Measurements from ENCODE around the gene TMED7.

The TMED7 gene

GRCh38 chr5:115629903-115630302 is 4.1 kb upstream of the TMED7 start:
- Histone ChIP-seq H3K4me3 (ENCODE audit: low read depth, low read length) (no peak overlapping the region), H3K36me3 (ENCODE audit: insufficient read depth, low read length) (no peaks in the 10 kb centered on the region), H3K27ac (ENCODE audit: low read depth, low read length) (no peak overlapping the region), H3K79me2 (ENCODE audit: control insufficient read depth, insufficient read depth, low read length, unreplicated experiment) (peaks cover 10% of the 10 kb centered on the region), H2AFZ (ENCODE audit: low read length, unreplicated experiment) (no peak overlapping the region), H3K4me1 (ENCODE audit: control insufficient read depth, insufficient read depth, low read length, unreplicated experiment) (peaks cover 10% of the 10 kb centered on the region), H3K27me3 (ENCODE audit: insufficient read depth, low read length) (no peaks in the 10 kb centered on the region)

DNA sequence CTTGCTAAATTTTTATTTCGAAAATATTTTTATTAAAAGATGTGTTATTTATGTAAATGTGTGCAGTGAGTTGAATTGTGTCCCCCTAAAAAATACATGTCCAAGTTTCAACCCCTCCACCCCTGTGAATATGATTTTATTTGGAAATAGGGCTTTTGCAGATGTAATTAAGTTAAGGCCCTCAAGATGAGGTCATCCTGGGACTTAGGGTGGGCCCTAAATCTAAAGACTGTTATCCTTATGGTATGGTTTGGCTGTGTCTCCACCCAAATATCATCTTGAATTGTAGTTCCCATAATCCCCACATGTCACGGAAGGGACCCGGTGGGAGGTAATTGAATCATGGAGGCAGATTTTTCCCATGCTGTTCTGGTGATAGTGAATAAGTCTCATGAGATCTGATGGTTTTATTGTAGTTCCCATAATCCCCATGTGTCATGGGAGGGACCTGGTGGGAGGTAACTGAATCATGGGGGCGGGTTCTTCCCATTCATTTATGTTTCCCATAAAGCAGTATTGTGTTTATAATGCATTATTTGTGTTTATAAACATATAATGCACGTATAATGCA is 1.5 kb upstream of the TMED7 start:
- no peak overlapping the region for H2AFZ ChIP-seq (ENCODE audit: low read length, unreplicated experiment)
- peaks cover 18% of the 10 kb centered on the region for H3K4me1 ChIP-seq (ENCODE audit: control insufficient read depth, insufficient read depth, low read length, unreplicated experiment)
- no peak overlapping the region for H3K4me3 ChIP-seq (ENCODE audit: low read depth, low read length)
- no peak overlapping the region for H3K27ac ChIP-seq (ENCODE audit: low read depth, low read length)
- no peaks in the 10 kb centered on the region for H3K27me3 ChIP-seq (ENCODE audit: insufficient read depth, low read length)
- peaks cover 35% of the 10 kb centered on the region for H3K79me2 ChIP-seq (ENCODE audit: control insufficient read depth, insufficient read depth, low read length, unreplicated experiment)
- 0 out of 2 replicates have a peak, but pooled peaks cover under 1% of the 10 kb centered on the region for H3K36me3 ChIP-seq (ENCODE audit: insufficient read depth, low read length)

- Histone ChIP-seq H3K27me3 (ENCODE audit: insufficient read depth, low read length) (no peaks in the 10 kb centered on the region), H3K27ac (ENCODE audit: low read depth, low read length) (peak overlapping the region; percentile 51), H2AFZ (ENCODE audit: low read length, unreplicated experiment) (peak overlapping the region; percentile 91), H3K4me3 (ENCODE audit: low read depth, low read length) (peak overlapping the region; percentile 90), H3K79me2 (ENCODE audit: control insufficient read depth, insufficient read depth, low read length, unreplicated experiment) (peaks cover 44% of the 10 kb centered on the region), H3K4me1 (ENCODE audit: control insufficient read depth, insufficient read depth, low read length, unreplicated experiment) (peaks cover 24% of the 10 kb centered on the region), H3K36me3 (ENCODE audit: insufficient read depth, low read length) (0 out of 2 replicates have a peak, but pooled peaks cover 5% of the 10 kb centered on the region)
Observed at GRCh38 chr5:115626445-115626823, 598 bp upstream of the TMED7 start.

DNA sequence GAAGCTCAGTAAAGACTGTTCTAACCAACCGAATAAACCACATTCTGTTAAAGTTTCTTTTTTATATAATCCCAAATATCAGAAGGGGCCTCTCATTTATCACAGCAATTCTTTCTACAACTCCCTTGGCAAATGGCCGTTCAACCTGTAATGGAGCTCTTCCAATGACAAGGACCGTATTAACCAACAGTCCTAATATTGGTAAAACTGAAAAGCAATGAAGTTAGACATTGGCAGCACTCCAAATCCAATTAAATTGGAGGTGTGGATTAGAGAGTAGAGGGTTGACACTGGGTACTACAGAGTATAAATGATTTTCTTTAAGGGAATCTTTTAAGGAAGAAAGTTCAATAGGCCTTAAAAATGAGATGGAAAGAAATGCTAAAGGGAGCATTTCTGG is 842 bp downstream of the TMED7 start:
- peaks cover 29% of the 10 kb centered on the region for H3K4me1 ChIP-seq (ENCODE audit: control insufficient read depth, insufficient read depth, low read length, unreplicated experiment)
- H3K79me2 ChIP-seq (ENCODE audit: control insufficient read depth, insufficient read depth, low read length, unreplicated experiment): peaks cover 59% of the 10 kb centered on the region
- no peaks in the 10 kb centered on the region for H3K27me3 ChIP-seq (ENCODE audit: insufficient read depth, low read length)
- H2AFZ ChIP-seq (ENCODE audit: low read length, unreplicated experiment): no peak overlapping the region
- peak overlapping the region; percentile 80; the same call in 1 of the 2 replicates for H3K27ac ChIP-seq (ENCODE audit: low read depth, low read length)
- H3K4me3 ChIP-seq (ENCODE audit: low read depth, low read length): peak overlapping the region; percentile 90
- H3K36me3 ChIP-seq (ENCODE audit: insufficient read depth, low read length): peaks cover 14% of the 10 kb centered on the region

DNA sequence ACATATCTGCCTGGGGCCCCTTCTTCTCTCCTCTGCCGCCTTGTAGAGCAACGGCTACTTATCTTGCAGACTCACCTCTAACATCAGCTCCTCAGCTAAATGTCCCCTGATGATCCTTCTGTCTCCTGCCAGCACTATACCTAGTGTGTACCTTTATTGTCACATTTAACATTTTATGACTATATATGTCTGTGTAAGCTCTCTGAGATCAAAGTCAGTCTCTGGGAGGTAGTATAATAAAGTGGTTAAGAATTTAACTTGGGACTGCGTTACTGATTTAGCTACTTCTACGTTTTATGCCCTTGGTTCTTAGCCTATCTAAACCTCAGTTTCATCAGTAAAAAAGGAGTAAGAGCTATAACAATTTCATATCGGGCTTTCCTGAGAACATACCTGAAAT is 2.2 kb downstream of the TMED7 start:
- no peaks in the 10 kb centered on the region for H3K27me3 ChIP-seq (ENCODE audit: insufficient read depth, low read length)
- H3K4me3 ChIP-seq (ENCODE audit: low read depth, low read length): peak overlapping the region; percentile 90
- peaks cover 66% of the 10 kb centered on the region for H3K79me2 ChIP-seq (ENCODE audit: control insufficient read depth, insufficient read depth, low read length, unreplicated experiment)
- H2AFZ ChIP-seq (ENCODE audit: low read length, unreplicated experiment): no peak overlapping the region
- H3K27ac ChIP-seq (ENCODE audit: low read depth, low read length): no peak overlapping the region
- peaks cover 29% of the 10 kb centered on the region for H3K4me1 ChIP-seq (ENCODE audit: control insufficient read depth, insufficient read depth, low read length, unreplicated experiment)
- H3K36me3 ChIP-seq (ENCODE audit: insufficient read depth, low read length): peaks cover 27% of the 10 kb centered on the region

DNA sequence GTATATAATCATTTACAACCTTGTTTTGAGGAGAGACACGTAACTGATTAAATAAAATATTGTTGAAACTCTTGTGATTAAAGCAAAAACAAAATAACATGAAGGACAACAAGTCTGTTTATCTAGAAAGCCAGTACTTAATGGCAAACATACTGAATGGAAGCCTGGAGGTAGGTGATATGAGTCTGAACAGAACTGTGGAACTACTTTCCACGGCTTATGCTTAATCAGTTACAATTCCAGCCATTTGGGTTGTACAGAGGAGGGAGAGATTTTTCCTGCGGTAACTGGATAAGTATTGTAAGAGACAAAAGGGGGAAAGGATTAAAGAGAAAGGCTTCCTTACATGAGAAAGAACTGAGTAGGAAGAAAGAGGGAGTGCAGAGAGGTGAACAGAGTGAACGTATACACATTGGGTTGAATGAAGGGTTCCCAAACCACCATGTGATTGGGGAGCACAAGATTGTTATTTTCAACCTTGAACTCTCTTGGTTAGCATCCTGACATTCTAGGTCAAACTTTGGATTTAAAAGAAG is 4.4 kb downstream of the TMED7 start:
- Histone ChIP-seq H3K4me1 (ENCODE audit: control insufficient read depth, insufficient read depth, low read length, unreplicated experiment) (peaks cover 25% of the 10 kb centered on the region), H3K27ac (ENCODE audit: low read depth, low read length) (no peak overlapping the region), H3K36me3 (ENCODE audit: insufficient read depth, low read length) (peaks cover 39% of the 10 kb centered on the region), H3K27me3 (ENCODE audit: insufficient read depth, low read length) (no peaks in the 10 kb centered on the region), H3K79me2 (ENCODE audit: control insufficient read depth, insufficient read depth, low read length, unreplicated experiment) (peaks cover 75% of the 10 kb centered on the region), H3K4me3 (ENCODE audit: low read depth, low read length) (no peak overlapping the region), H2AFZ (ENCODE audit: low read length, unreplicated experiment) (no peak overlapping the region)

DNA sequence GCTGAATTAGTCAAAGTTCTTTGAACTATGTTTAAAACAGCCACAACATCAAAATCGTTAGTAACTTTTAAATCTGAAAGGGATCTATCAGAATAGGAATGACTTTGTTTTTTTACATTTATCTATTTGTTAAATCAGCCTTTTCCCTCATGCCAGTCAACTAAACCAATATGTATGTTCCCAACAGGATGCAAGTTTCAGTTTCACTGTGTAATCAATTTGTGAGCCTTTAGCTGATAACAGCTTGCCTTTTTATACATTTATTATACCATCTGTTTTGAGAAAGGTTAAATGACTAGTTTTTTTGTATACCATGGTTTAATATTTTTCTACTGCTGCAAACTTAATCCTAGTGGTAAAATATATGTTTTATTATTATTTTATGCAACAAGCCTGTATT is 8.9 kb downstream of the TMED7 start:
- H3K4me3 ChIP-seq (ENCODE audit: low read depth, low read length): no peak overlapping the region
- peaks cover 8% of the 10 kb centered on the region for H3K4me1 ChIP-seq (ENCODE audit: control insufficient read depth, insufficient read depth, low read length, unreplicated experiment)
- no peak overlapping the region for H2AFZ ChIP-seq (ENCODE audit: low read length, unreplicated experiment)
- H3K79me2 ChIP-seq (ENCODE audit: control insufficient read depth, insufficient read depth, low read length, unreplicated experiment): peaks cover 47% of the 10 kb centered on the region
- peaks cover 58% of the 10 kb centered on the region for H3K36me3 ChIP-seq (ENCODE audit: insufficient read depth, low read length)
- no peaks in the 10 kb centered on the region for H3K27me3 ChIP-seq (ENCODE audit: insufficient read depth, low read length)
- H3K27ac ChIP-seq (ENCODE audit: low read depth, low read length): no peak overlapping the region

DNA sequence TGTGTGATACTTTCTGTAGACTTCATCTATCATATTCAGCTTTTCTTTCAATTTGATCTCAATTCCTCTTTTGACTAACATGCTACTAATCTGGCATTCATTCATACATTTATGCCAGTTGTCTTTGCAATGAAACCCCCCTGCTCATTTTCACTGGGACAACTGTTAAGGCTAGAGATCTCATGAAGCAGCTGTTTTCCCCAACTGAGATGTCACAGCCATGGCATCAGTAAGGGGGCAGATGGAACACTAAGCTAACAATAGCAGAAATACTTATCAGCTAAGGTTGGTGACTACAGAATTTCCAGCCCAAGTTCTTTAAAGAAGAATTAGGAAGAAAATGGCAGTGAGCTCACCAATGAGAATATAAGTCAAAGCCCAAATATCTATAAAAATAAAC is 9.4 kb downstream of the TMED7 start:
- Histone ChIP-seq H2AFZ (ENCODE audit: low read length, unreplicated experiment) (no peak overlapping the region), H3K4me1 (ENCODE audit: control insufficient read depth, insufficient read depth, low read length, unreplicated experiment) (peaks cover 5% of the 10 kb centered on the region), H3K27ac (ENCODE audit: low read depth, low read length) (no peak overlapping the region), H3K36me3 (ENCODE audit: insufficient read depth, low read length) (peaks cover 58% of the 10 kb centered on the region), H3K79me2 (ENCODE audit: control insufficient read depth, insufficient read depth, low read length, unreplicated experiment) (peaks cover 42% of the 10 kb centered on the region), H3K27me3 (ENCODE audit: insufficient read depth, low read length) (no peaks in the 10 kb centered on the region), H3K4me3 (ENCODE audit: low read depth, low read length) (no peak overlapping the region)

GRCh38 chr5:115611873-115612272 is 14.0 kb downstream of the TMED7 start:
- Histone ChIP-seq H3K36me3 (ENCODE audit: insufficient read depth, low read length) (peaks cover 29% of the 10 kb centered on the region), H3K79me2 (ENCODE audit: control insufficient read depth, insufficient read depth, low read length, unreplicated experiment) (peaks cover 19% of the 10 kb centered on the region), H3K4me3 (ENCODE audit: low read depth, low read length) (no peak overlapping the region)

GRCh38 chr5:115607935-115608334 is 17.9 kb downstream of the TMED7 start:
- Histone ChIP-seq H3K4me3 (ENCODE audit: low read depth, low read length) (no peak overlapping the region), H3K36me3 (ENCODE audit: insufficient read depth, low read length) (peaks cover 5% of the 10 kb centered on the region; the same call in 1 of the 2 replicates), H2AFZ (ENCODE audit: low read length, unreplicated experiment) (no peak overlapping the region), H3K4me1 (ENCODE audit: control insufficient read depth, insufficient read depth, low read length, unreplicated experiment) (no peaks in the 10 kb centered on the region), H3K27ac (ENCODE audit: low read depth, low read length) (no peak overlapping the region), H3K79me2 (ENCODE audit: control insufficient read depth, insufficient read depth, low read length, unreplicated experiment) (peaks cover 3% of the 10 kb centered on the region), H3K27me3 (ENCODE audit: insufficient read depth, low read length) (no peaks in the 10 kb centered on the region)

More at GRCh38 chr5:115611873-115612272, 14.0 kb downstream of the TMED7 start:
- no peak overlapping the region for H3K27ac ChIP-seq (ENCODE audit: low read depth, low read length)
- H2AFZ ChIP-seq (ENCODE audit: low read length, unreplicated experiment): no peak overlapping the region
- no peaks in the 10 kb centered on the region for H3K27me3 ChIP-seq (ENCODE audit: insufficient read depth, low read length)
- H3K4me1 ChIP-seq (ENCODE audit: control insufficient read depth, insufficient read depth, low read length, unreplicated experiment): no peaks in the 10 kb centered on the region

- H3K79me2 ChIP-seq (ENCODE audit: control insufficient read depth, insufficient read depth, low read length, unreplicated experiment): peaks cover 17% of the 10 kb centered on the region
- H3K27ac ChIP-seq (ENCODE audit: low read depth, low read length): no peak overlapping the region
- no peaks in the 10 kb centered on the region for H3K27me3 ChIP-seq (ENCODE audit: insufficient read depth, low read length)
- H3K4me1 ChIP-seq (ENCODE audit: control insufficient read depth, insufficient read depth, low read length, unreplicated experiment): peaks cover 4% of the 10 kb centered on the region
- H3K4me3 ChIP-seq (ENCODE audit: low read depth, low read length): no peak overlapping the region
- no peak overlapping the region for H2AFZ ChIP-seq (ENCODE audit: low read length, unreplicated experiment)
- H3K36me3 ChIP-seq (ENCODE audit: insufficient read depth, low read length): peaks cover 5% of the 10 kb centered on the region; the same call in 1 of the 2 replicates
Observed at GRCh38 chr5:115605436-115605835, 20.4 kb downstream of the TMED7 start.

All from ACC112 (cell line).